GM13977 (cell line): ENCODE data around the gene SIGLEC1.

ENCODE experiments used
- DNase-seq: peaks from one replicate; pipeline ENCODE4 v3.0.0; 2012; ENCODE audit warnings: low spot score
- in situ Hi-C: fragments of 300-500 bp; cut with MboI; formaldehyde crosslinking; loops from one replicate; pipeline ENCODE4 v1.12.0; 2022; ENCODE audit warnings: low sequenced_read_pairs, low pct_unique_long_range_greater_than_20kb, mixed read lengths, inconsistent platforms; ENCODE audit not compliant: unreplicated experiment
- TF ChIP-seq, protein P1 (sequence below): IDR thresholded peaks from 2 replicates; pipeline ENCODE4 v1.5.1; 2012; ENCODE audit warnings: mild to moderate bottlenecking, control low read depth; ENCODE audit not compliant: insufficient read depth; ENCODE audit errors: extremely low read depth, missing control alignments

SIGLEC1 gene

GRCh38 chr20:3712279-3712873 is at the start of gene SIGLEC1:
TSS of gene SIGLEC1 (minus strand) at chr20:3712600. CDS start at chr20:3707128, 5,472 bp downstream.
- DNase-seq, result no peak
- in situ Hi-C loops, result no loop called here
- TF ChIP-seq, protein P1, sequence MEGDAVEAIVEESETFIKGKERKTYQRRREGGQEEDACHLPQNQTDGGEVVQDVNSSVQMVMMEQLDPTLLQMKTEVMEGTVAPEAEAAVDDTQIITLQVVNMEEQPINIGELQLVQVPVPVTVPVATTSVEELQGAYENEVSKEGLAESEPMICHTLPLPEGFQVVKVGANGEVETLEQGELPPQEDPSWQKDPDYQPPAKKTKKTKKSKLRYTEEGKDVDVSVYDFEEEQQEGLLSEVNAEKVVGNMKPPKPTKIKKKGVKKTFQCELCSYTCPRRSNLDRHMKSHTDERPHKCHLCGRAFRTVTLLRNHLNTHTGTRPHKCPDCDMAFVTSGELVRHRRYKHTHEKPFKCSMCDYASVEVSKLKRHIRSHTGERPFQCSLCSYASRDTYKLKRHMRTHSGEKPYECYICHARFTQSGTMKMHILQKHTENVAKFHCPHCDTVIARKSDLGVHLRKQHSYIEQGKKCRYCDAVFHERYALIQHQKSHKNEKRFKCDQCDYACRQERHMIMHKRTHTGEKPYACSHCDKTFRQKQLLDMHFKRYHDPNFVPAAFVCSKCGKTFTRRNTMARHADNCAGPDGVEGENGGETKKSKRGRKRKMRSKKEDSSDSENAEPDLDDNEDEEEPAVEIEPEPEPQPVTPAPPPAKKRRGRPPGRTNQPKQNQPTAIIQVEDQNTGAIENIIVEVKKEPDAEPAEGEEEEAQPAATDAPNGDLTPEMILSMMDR, result no peak

DNA sequence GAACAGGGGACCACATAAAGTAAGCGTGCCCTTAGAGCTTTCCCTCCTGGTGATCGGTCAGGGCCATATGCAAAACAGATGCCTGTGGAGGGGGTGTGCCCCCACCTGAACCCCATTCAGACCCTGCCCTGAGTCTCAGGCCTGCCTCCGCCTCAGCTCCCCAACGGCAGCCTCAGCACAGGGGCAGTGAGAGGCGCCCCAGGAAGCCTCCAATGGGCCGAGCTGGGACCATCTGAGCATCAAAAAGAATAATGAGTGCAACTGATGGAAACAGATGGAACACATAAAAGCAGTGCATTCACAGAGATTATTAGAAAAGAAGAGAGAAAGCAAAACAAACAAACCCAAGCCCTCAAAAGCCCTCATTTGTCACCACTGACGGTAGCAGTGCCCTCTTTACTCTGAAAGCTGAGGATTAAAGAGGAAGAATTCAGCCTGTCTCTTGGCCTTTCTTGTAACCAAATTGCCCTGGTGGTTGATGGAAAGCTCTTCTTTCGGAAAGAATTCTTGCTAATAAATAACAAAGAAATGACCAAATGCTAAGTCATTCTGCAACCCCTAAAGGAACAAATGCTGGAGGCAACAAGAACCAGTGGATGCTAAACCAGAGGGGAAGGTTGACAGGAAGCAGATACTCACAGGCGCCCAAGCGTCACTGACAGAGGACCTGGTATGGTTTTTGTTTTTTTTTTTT is 48.4 kb upstream of the SIGLEC1 start:
- DNase-seq, result no peak
- in situ Hi-C loops, result no loop called here
- TF ChIP-seq, protein P1, result no peak

GRCh38 chr20:3759884-3760283 is 47.5 kb upstream of the SIGLEC1 start:
- DNase-seq, result no peak
- TF ChIP-seq, protein P1, result no peak
- in situ Hi-C loops, result no loop called here

GRCh38 chr20:3759316-3759823 is 47.0 kb upstream of the SIGLEC1 start:
- in situ Hi-C loops, result no loop called here
- DNase-seq, result no peak
- TF ChIP-seq, protein P1, result no peak

- TF ChIP-seq, protein P1, result no peak
- DNase-seq, result no peak
- in situ Hi-C loops, result no loop called here
These were observed 46.2 kb upstream of the SIGLEC1 start for GRCh38 chr20:3758566-3758965.

DNA sequence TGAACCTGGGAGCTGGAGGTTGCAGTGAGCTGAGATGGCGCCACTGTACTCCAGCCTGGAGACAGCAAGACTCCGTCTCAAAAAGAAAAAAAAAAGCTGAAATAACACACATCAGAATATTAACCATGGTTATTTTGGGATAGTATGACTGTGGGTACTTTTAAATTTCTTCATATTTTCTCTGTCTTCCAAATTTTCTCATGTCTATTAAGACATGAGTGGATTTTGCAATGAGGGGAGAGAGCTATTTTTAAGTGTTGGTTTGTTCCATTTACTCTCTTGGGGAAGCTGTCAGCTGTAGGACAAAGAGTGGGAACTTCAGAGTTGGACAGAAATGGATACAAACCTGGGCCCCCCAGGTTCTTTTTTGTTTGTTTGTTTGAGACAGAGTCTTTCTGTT is 44.9 kb upstream of the SIGLEC1 start:
- in situ Hi-C loops, result no loop called here
- DNase-seq, result no peak
- TF ChIP-seq, protein P1, result no peak
